ENCODE results near the gene TIMELESS. TPM values are rescaled to one million over a fixed set of nuclear protein-coding genes. Genes with fewer than 3 reads are reported as not detected.

TIMELESS gene, protein sequence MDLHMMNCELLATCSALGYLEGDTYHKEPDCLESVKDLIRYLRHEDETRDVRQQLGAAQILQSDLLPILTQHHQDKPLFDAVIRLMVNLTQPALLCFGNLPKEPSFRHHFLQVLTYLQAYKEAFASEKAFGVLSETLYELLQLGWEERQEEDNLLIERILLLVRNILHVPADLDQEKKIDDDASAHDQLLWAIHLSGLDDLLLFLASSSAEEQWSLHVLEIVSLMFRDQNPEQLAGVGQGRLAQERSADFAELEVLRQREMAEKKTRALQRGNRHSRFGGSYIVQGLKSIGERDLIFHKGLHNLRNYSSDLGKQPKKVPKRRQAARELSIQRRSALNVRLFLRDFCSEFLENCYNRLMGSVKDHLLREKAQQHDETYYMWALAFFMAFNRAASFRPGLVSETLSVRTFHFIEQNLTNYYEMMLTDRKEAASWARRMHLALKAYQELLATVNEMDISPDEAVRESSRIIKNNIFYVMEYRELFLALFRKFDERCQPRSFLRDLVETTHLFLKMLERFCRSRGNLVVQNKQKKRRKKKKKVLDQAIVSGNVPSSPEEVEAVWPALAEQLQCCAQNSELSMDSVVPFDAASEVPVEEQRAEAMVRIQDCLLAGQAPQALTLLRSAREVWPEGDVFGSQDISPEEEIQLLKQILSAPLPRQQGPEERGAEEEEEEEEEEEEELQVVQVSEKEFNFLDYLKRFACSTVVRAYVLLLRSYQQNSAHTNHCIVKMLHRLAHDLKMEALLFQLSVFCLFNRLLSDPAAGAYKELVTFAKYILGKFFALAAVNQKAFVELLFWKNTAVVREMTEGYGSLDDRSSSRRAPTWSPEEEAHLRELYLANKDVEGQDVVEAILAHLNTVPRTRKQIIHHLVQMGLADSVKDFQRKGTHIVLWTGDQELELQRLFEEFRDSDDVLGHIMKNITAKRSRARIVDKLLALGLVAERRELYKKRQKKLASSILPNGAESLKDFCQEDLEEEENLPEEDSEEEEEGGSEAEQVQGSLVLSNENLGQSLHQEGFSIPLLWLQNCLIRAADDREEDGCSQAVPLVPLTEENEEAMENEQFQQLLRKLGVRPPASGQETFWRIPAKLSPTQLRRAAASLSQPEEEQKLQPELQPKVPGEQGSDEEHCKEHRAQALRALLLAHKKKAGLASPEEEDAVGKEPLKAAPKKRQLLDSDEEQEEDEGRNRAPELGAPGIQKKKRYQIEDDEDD
- total RNA-seq: 12.1 and 31.5 TPM in 2 replicates

GRCh38 chr12:56448860-56449621, at the start of gene TIMELESS:
Gene TIMELESS (minus strand): TSS chr12:56449426. CDS start chr12:56434170, 15,256 bp downstream.

DNA sequence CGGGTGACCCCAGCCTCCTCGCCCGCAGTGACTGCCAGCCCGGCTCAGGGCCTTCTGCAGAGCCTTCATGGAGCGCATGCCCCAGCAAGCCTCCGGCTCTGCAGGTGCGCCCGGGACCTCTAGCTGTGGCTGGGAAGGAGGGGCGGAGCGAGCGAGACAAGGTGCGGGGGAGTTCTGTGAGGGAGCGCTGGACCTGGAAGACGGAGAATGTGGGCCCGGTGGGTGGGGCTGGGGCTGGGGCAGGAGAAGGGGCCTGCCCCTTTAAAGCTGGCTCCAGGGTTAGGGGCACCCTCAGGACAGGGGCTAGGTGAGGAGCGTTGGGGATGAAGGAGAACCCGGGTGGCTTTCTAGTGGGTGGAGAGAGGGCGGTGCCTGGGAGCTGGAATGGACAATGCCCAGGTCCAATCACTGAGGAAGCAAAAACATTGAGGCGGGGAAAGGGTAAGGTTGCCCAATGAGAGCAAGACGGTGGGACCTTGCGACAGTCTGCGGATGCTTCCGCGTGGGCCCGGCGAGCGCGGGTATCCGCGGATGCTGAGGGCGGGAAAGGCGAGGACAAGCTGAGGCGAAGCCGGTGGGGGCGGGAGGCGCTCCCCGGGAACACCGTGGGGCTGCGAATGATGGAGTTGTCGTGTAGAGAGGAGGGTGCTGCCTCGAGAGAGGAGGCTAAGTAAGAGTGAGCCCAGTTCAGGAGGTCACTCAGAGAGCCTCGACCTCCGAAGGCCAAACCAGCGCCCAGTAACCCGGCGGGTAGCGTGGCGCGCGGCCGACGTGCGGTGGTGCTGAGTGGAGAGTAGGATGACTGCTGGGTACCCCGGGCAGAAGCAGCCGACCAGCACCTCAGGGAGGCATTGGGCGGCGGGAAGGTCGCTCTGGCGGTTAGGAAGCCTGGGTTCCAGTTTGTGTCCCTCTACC, 39.1 kb upstream of the TIMELESS start, which contains the start of gene GLS2:
Gene GLS2, minus strand, starts transcription at position 121 of the 915 bp plus-strand sequence. Its CDS starts 43 bp downstream, at position 78.

GRCh38 chr12:56468216-56469006, 19.2 kb upstream of the TIMELESS start, which contains the start of gene SPRYD4:
Gene SPRYD4 (plus strand): TSS chr12:56468578. CDS start chr12:56468592, 14 bp downstream.

GRCh38 chr12:56454557-56454956, 5.3 kb upstream of the TIMELESS start, which contains the start of gene MIP:
Gene MIP (minus strand): TSS chr12:56454657. CDS start chr12:56454613, 44 bp downstream.

Other genes with a start within 250 kb of the TIMELESS start
- gene RNF41, start 227.5 kb downstream of the TIMELESS start, total RNA-seq: 117 and 180 TPM in 2 replicates
- 19.0 and 34.4 TPM in 2 replicates for gene NABP2, start 225.1 kb downstream of the TIMELESS start, total RNA-seq
- 1.00 TPM in 1 of 2 replicates, not detected in the other for gene SLC39A5, start 219.4 kb downstream of the TIMELESS start, total RNA-seq
- 18.0 and 21.7 TPM in 2 replicates for gene ANKRD52, start 191.0 kb downstream of the TIMELESS start, total RNA-seq
- gene COQ10A, start 182.5 kb downstream of the TIMELESS start, total RNA-seq: 6.2 and 7.4 TPM in 2 replicates
- 68.9 and 122 TPM in 2 replicates for gene CS, start 149.1 kb downstream of the TIMELESS start, total RNA-seq
- gene CNPY2, start 133.4 kb downstream of the TIMELESS start, total RNA-seq: 87.5 and 89.6 TPM in 2 replicates
- gene PAN2, start 115.4 kb downstream of the TIMELESS start, total RNA-seq: 22.6 and 25.4 TPM in 2 replicates
- 0.22 TPM in 1 of 2 replicates, not detected in the other for gene IL23A, start 110.5 kb downstream of the TIMELESS start, total RNA-seq
- gene STAT2, start 89.3 kb downstream of the TIMELESS start, total RNA-seq: 147 and 327 TPM in 2 replicates
- not detected in 2 replicates for gene APOF, start 86.6 kb downstream of the TIMELESS start, total RNA-seq
- gene MIP, start 5.2 kb upstream of the TIMELESS start, total RNA-seq: not detected in 2 replicates
- gene SPRYD4, start 19.2 kb upstream of the TIMELESS start, total RNA-seq: 1.5 and 1.7 TPM in 2 replicates
- gene GLS2, start 38.7 kb upstream of the TIMELESS start, total RNA-seq: 0.22 and 0.25 TPM in 2 replicates
- gene RBMS2, start 72.4 kb upstream of the TIMELESS start, total RNA-seq: 6.8 and 8.6 TPM in 2 replicates
- 20.2 and 20.9 TPM in 2 replicates for gene BAZ2A, start 180.9 kb upstream of the TIMELESS start, total RNA-seq
- 483 and 651 TPM in 2 replicates for gene ATP5F1B, start 196.6 kb upstream of the TIMELESS start, total RNA-seq
- 68.5 and 104 TPM in 2 replicates for gene PTGES3, start 238.9 kb upstream of the TIMELESS start, total RNA-seq